LoVo (cell line): ENCODE measurements around the gene PLCB1.
"Not testable (repeated sequence)": the region's sequence is repeated elsewhere in the genome, so short reads cannot be mapped to it uniquely, and the experiment has no call there.

Experiments used
- DNase-seq: peaks from one replicate; pipeline ENCODE4 v3.0.0-alpha.2; 2016; ENCODE audit warnings: low spot score

The PLCB1 gene

GRCh38 chr20:8404912-8405635 is 273.0 kb downstream of the PLCB1 start:
- no peak for DNase-seq

GRCh38 chr20:8406391-8406790 is 274.3 kb downstream of the PLCB1 start:
- no peak for DNase-seq

GRCh38 chr20:8408587-8409307 is 276.7 kb downstream of the PLCB1 start:
- DNase-seq: no peak

- DNase-seq: no peak
These were observed 281.6 kb downstream of the PLCB1 start for GRCh38 chr20:8413691-8414090.

GRCh38 chr20:8414586-8415274 is 282.7 kb downstream of the PLCB1 start:
- DNase-seq: no peak

GRCh38 chr20:8421981-8422380 is 289.9 kb downstream of the PLCB1 start:
- DNase-seq: no peak

GRCh38 chr20:8423482-8423881 is 291.4 kb downstream of the PLCB1 start:
- no peak for DNase-seq

GRCh38 chr20:8424010-8424409 is 291.9 kb downstream of the PLCB1 start:
- no peak for DNase-seq

- DNase-seq: no peak
These were observed 292.9 kb downstream of the PLCB1 start for GRCh38 chr20:8425016-8425415.

GRCh38 chr20:8425802-8426201 is 293.7 kb downstream of the PLCB1 start:
- no peak for DNase-seq

- DNase-seq: no peak
These were observed 295.5 kb downstream of the PLCB1 start for GRCh38 chr20:8427419-8428040.

- DNase-seq: no peak
These were observed 296.9 kb downstream of the PLCB1 start for GRCh38 chr20:8428988-8429387.

- no peak for DNase-seq
These were observed 299.7 kb downstream of the PLCB1 start for GRCh38 chr20:8431538-8432434.

GRCh38 chr20:8432435-8433148 is 300.5 kb downstream of the PLCB1 start:
- DNase-seq: no peak

GRCh38 chr20:8433291-8433690 is 301.2 kb downstream of the PLCB1 start:
- DNase-seq: no peak

- no peak for DNase-seq
These were observed 302.3 kb downstream of the PLCB1 start for GRCh38 chr20:8434326-8434876.

- DNase-seq: no peak
These were observed 303.4 kb downstream of the PLCB1 start for GRCh38 chr20:8435285-8436035.

- DNase-seq: not testable (repeated sequence)
These were observed 304.9 kb downstream of the PLCB1 start for GRCh38 chr20:8436938-8437337.

- no peak for DNase-seq
These were observed 306.7 kb downstream of the PLCB1 start for GRCh38 chr20:8438748-8439147.
